ENCODE results near the gene STX8.

- TF ChIP-seq CTCF (IDR thresholded peaks at IDR 0.05; ENCODE audit: low read depth, low read length, missing input control) = no peak
- TF ChIP-seq JUND (IDR thresholded peaks at IDR 0.05) = no peak
- no peak for TF ChIP-seq RAD21 (IDR thresholded peaks at IDR 0.05)
- TF ChIP-seq YY1 (IDR thresholded peaks at IDR 0.05) = no peak
- TF ChIP-seq TAF1 (conservative IDR thresholded peaks at IDR 0.05) = no peak
- no peak for TF ChIP-seq SP1 (IDR thresholded peaks at IDR 0.05)
- no peak for TF ChIP-seq MAX (IDR thresholded peaks at IDR 0.05)
- TF ChIP-seq ZBTB33 (IDR thresholded peaks at IDR 0.05) = no peak
- no peak for TF ChIP-seq REST (IDR thresholded peaks at IDR 0.05)
- no peak for TF ChIP-seq GABPA (IDR thresholded peaks at IDR 0.05 in 1 of 2, conservative IDR thresholded peaks at IDR 0.05 in 1 of 2)
- no peak for TF ChIP-seq EGR1 (IDR thresholded peaks at IDR 0.05; ENCODE audit: low read depth in 2 of 2)
- TF ChIP-seq FOXA1 (IDR thresholded peaks at IDR 0.05) = no peak
- no peak for TF ChIP-seq ATF3 (IDR thresholded peaks at IDR 0.05)
- no peak for TF ChIP-seq RXRA (IDR thresholded peaks at IDR 0.05)
These were observed 289.8 kb downstream of the STX8 start for GRCh38 chr17:9285602-9286427.

All from liver (tissue), 3 donors.